Activated B cell treated with CpG ODN at 0.5 μM for 24 hours (primary cell): Measurements from ENCODE around the gene TFDP3. TPM values are rescaled to one million over a fixed set of nuclear protein-coding genes. Genes with fewer than 3 reads are reported as not detected.

Experiments used
- ATAC-seq: fragments of 200-7000 bp; cut with Tn5 transposase; one replicate; pipeline ENCODE4 v1.10.0; 2021; ENCODE audit warnings: low read depth, mild to moderate bottlenecking, moderate library complexity
- CTCF ChIA-PET: fragments of 350-600 bp; sonication (Branson Sonifier 250); formaldehyde crosslinking; loops from one replicate; lab custom pipeline; 2021; ENCODE audit warnings: antibody characterized with exemption; lab: Charles Lee
- POLR2A ChIA-PET: fragments of 350-600 bp; sonication (Branson Sonifier 250); formaldehyde crosslinking; loops from one replicate; lab custom pipeline; 2021; ENCODE audit warnings: antibody characterized with exemption; lab: Charles Lee
- DNase-seq: peaks from one replicate; pipeline ENCODE4 v3.0.0; 2022
- H3K27ac Mint-ChIP-seq: one replicate; pipeline ENCODE4 v1.8.0; 2020; ENCODE audit warnings: mixed read lengths
- H3K27me3 Mint-ChIP-seq: one replicate; pipeline ENCODE4 v1.8.0; 2021; ENCODE audit warnings: mixed read lengths
- H3K36me3 Mint-ChIP-seq: one replicate; pipeline ENCODE4 v1.8.0; 2021; ENCODE audit warnings: low read depth, mixed read lengths
- H3K4me1 Mint-ChIP-seq: one replicate; pipeline ENCODE4 v1.8.0; 2021; ENCODE audit warnings: mixed read lengths
- H3K4me3 Mint-ChIP-seq: one replicate; pipeline ENCODE4 v1.8.0; 2020; ENCODE audit warnings: mild to moderate bottlenecking, mixed read lengths
- H3K9me3 Mint-ChIP-seq: one replicate; pipeline ENCODE4 v1.8.0; 2020; ENCODE audit warnings: mixed read lengths
- CTCF ChIP-seq: fragments of 200-600 bp; IDR thresholded peaks from one replicate; pipeline ENCODE4 v1.8.0; 2022; ENCODE audit warnings: antibody characterized with exemption, mild to moderate bottlenecking
- intact Hi-C: fragments of 100-400 bp; cut with micrococcal nuclease; formaldehyde crosslinking; loops from one replicate; pipeline ENCODE4 v1.15.1; 2024
- total RNA-seq: library from RNA; stranded (reverse); gene quantifications from 2 replicates; pipeline ENCODE4 v1.2.3, GENCODE V29; 2022

TFDP3 gene
- total RNA-seq, 1 donor from 2014 or later: not detected

DNA sequence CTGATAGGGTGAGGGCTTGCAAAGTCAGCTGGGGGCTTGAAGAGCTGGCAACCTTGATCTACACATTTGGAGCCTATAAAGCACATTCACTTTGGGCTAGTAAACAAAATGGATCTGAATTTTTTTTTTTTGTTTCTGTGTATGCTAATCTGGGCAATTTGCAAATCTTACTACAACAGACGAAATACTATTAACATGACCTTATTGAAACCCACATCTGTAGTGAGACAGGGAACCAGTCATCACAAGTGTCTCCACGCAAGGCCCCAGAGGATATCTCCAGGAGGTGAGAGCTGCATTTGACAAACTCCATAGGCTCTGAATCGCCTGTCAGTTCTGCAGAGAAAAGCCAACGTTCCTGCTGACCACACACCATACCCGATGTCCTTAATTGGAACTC, 33.0 kb upstream of the TFDP3 start:
- Mint-ChIP-seq H3K9me3 (peaks cover 7% of the 10 kb centered on the region), H3K4me3 (no peak overlapping the region), H3K27me3 (no peaks in the 10 kb centered on the region), H3K27ac (no peak overlapping the region), H3K4me1 (no peaks in the 10 kb centered on the region), H3K36me3 (no peaks in the 10 kb centered on the region)
- ChIA-PET POLR2A (no interaction called here), CTCF (no interaction called here)
- DNase-seq (no peak), ATAC-seq (no peak)
- no peak for TF ChIP-seq CTCF
- intact Hi-C loops: no loop called here

GRCh38 chrX:133250184-133251100, 32.3 kb upstream of the TFDP3 start:
- H3K4me1 Mint-ChIP-seq: no peaks in the 10 kb centered on the region
- H3K4me3 Mint-ChIP-seq: no peak overlapping the region
- H3K27ac Mint-ChIP-seq: no peak overlapping the region
- H3K9me3 Mint-ChIP-seq: peaks cover 7% of the 10 kb centered on the region
- DNase-seq (no peak), ATAC-seq (no peak)
- H3K36me3 Mint-ChIP-seq: no peaks in the 10 kb centered on the region
- H3K27me3 Mint-ChIP-seq: no peaks in the 10 kb centered on the region
- TF ChIP-seq CTCF: no peak
- CTCF ChIA-PET: no interaction called here
- intact Hi-C loops: no loop called here
- POLR2A ChIA-PET: no interaction called here

- Mint-ChIP-seq H3K36me3 (no peaks in the 10 kb centered on the region), H3K27me3 (no peaks in the 10 kb centered on the region), H3K9me3 (peaks cover 7% of the 10 kb centered on the region), H3K27ac (no peak overlapping the region), H3K4me1 (no peaks in the 10 kb centered on the region), H3K4me3 (no peak overlapping the region)
- DNase-seq: no peak
- intact Hi-C loops: no loop called here
- POLR2A ChIA-PET: no interaction called here
- CTCF ChIA-PET: no interaction called here
- no peak for TF ChIP-seq CTCF
- no peak for ATAC-seq
Measured at GRCh38 chrX:133249266-133250058, 31.3 kb upstream of the TFDP3 start.

DNA sequence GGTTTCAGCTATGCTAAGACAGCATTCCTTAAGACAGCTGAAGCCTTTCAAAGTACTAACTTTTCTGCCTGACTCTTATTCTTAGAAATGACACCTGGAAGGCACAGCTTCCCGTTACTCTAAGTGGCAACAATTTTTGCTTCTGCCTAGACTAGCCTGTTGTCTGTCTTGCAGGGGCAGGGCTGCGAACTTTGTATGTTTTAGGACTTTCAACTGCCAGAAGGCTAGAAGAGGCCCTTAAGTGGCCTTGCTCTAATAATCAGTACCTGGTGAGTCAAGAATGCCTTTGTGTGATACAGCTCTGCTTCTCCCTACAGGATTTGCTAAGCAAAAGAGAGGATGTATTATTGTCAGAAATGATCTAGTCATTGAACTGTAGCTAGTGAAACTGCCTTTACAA, 30.0 kb upstream of the TFDP3 start:
- DNase-seq (no peak), ATAC-seq (no peak)
- no peaks in the 10 kb centered on the region for H3K36me3 Mint-ChIP-seq
- H3K4me1 Mint-ChIP-seq: no peaks in the 10 kb centered on the region
- H3K27me3 Mint-ChIP-seq: no peaks in the 10 kb centered on the region
- no peak overlapping the region for H3K27ac Mint-ChIP-seq
- intact Hi-C loops: no loop called here
- ChIA-PET CTCF (no interaction called here), POLR2A (no interaction called here)
- TF ChIP-seq CTCF: no peak
- H3K4me3 Mint-ChIP-seq: no peak overlapping the region
- H3K9me3 Mint-ChIP-seq: peaks cover 10% of the 10 kb centered on the region

GRCh38 chrX:133246921-133247320, 28.8 kb upstream of the TFDP3 start:
- POLR2A ChIA-PET: no interaction called here
- Mint-ChIP-seq H3K27me3 (no peaks in the 10 kb centered on the region), H3K36me3 (no peaks in the 10 kb centered on the region), H3K9me3 (peaks cover 10% of the 10 kb centered on the region), H3K4me3 (no peak overlapping the region), H3K27ac (no peak overlapping the region), H3K4me1 (no peaks in the 10 kb centered on the region)
- intact Hi-C loops: no loop called here
- ATAC-seq (no peak), DNase-seq (no peak)
- no peak for TF ChIP-seq CTCF
- CTCF ChIA-PET: no interaction called here
